Skeletal muscle satellite cell (primary cell): Measurements from ENCODE around the gene INO80E.

ENCODE experiments used
- H3K27me3 ChIP-seq: 2 replicates; pipeline ENCODE4 v1.7.0; 2013; ENCODE audit warnings: low read length; ENCODE audit not compliant: control insufficient read depth, insufficient read depth
- H3K36me3 ChIP-seq: 2 replicates; pipeline ENCODE4 v1.7.0; 2013; ENCODE audit warnings: mild to moderate bottlenecking, control low read depth, low read length; ENCODE audit not compliant: insufficient read depth
- H3K4me1 ChIP-seq: 2 replicates; pipeline ENCODE4 v1.7.0; 2013; ENCODE audit warnings: low read length; ENCODE audit not compliant: control insufficient read depth, insufficient read depth
- H3K4me2 ChIP-seq: 2 replicates; pipeline ENCODE4 v1.7.0; 2013; ENCODE audit warnings: mild to moderate bottlenecking, low read length
- H3K4me3 ChIP-seq: 2 replicates; pipeline ENCODE4 v1.7.0; 2013; ENCODE audit warnings: low read length
- H3K9ac ChIP-seq: 2 replicates; pipeline ENCODE4 v1.7.0; 2013; ENCODE audit warnings: mild to moderate bottlenecking, low read depth, low read length, moderate library complexity
- H3K9me3 ChIP-seq: replicated peaks from 2 replicates; pipeline ENCODE4 v1.7.0; 2013; ENCODE audit warnings: mild to moderate bottlenecking, control low read depth, low read length

Gene INO80E

DNA sequence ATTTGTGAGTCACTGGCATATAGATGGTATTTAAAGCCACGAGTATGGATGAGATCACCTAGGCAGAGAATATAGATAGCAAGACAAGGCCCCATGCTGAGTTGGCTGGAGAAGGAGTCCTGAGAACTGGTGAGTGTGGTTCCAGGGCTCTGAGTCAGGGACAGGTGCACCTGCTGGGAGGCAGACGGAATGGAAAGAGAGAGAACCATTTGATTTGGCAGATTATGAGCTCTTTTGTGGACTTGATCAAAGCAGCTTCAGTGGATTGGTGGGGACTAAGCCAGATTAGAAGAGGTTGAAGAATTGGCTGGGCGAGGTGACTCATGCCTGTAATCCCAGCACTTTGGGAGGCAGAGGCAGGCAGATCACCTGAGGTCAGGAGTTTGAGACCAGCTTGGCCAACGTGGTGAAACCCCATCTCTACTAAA, 22.7 kb downstream of the INO80E start:
- Histone ChIP-seq H3K27me3 (peaks cover 23% of the 10 kb centered on the region), H3K36me3 (no peaks in the 10 kb centered on the region), H3K4me3 (no peak overlapping the region), H3K9me3 (no peaks in the 10 kb centered on the region), H3K4me1 (peaks cover 6% of the 10 kb centered on the region), H3K4me2 (no peak overlapping the region), H3K9ac (no peak overlapping the region)

DNA sequence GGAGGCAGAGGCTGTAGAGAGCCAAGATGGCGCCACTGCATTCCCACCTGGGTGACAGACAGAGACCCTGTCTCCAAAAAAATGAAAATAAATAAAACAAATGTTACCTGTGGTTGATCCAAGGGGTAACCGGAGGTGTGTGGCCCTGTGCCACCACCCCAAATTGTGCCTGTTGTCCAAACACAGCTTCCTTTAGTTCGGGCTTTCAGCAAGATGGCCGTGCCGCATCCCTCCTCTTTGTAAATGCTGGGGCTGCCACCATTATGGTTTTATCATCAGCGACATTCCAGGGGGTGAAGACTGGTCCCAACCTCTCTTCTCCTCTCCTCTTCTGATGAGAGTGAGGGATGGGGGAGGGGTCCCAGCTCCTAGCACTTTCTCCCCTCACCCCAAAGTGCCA, 26.8 kb downstream of the INO80E start, which contains the start of gene C16orf92:
Gene C16orf92, plus strand, starts transcription at position 312 of the 400 bp plus-strand sequence. CDS start 143 bp downstream, outside the sequence.
- Histone ChIP-seq H3K9ac (no peak within 1 kb of the TSS), H3K36me3 (no peaks in the 10 kb centered on the region), H3K4me2 (no peak within 1 kb of the TSS), H3K9me3 (no peaks in the 10 kb centered on the region), H3K4me3 (no peak within 1 kb of the TSS), H3K4me1 (peaks cover 6% of the 10 kb centered on the region), H3K27me3 (peaks cover 41% of the 10 kb centered on the region)

DNA sequence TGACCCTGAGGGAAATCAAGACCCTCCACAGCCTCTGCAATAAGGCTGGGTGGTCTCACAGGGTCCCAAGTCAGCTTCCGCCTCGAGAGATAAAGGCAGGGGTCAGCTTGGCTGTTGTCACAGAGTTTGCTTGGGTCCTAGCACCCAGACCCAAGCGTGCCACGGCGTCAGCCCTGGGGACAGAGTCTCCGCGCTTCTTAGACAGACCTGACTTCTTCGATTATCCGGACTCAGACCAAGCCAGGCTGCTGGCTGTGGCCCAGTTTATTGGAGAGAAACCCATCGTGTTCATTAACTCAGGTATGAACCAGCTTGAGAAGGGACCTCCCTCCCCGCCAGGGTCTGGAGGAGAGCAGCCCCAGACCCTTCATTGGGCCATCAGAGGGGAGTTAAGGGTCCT, 27.5 kb downstream of the INO80E start:
- H3K4me1 ChIP-seq, result peaks cover 6% of the 10 kb centered on the region
- H3K4me3 ChIP-seq, result no peak overlapping the region
- no peaks in the 10 kb centered on the region for H3K9me3 ChIP-seq
- H3K9ac ChIP-seq, result no peak overlapping the region
- no peak overlapping the region for H3K4me2 ChIP-seq
- no peaks in the 10 kb centered on the region for H3K36me3 ChIP-seq
- peaks cover 48% of the 10 kb centered on the region for H3K27me3 ChIP-seq

DNA sequence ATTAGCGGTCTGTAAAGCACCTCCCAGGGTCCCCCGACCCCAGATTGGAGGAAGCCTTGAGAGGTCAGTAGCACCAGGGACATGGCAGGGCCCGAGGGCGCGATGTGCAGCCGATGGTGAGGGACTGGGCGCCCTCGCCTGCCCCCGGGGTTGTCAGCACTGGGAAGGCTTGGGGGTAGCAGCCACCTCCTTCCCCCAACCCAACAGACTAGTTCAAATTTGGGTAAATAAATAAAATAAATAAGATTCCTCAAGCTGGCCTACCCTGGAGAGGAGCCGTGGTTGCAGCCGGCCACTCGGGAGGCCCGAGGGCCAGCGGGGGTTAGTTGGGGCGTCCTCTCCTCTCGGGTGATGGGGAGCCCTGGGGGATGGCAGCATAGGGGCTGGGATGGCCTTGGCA, 28.4 kb downstream of the INO80E start:
- peaks cover 53% of the 10 kb centered on the region for H3K27me3 ChIP-seq
- H3K4me1 ChIP-seq, result peaks cover 6% of the 10 kb centered on the region
- no peak overlapping the region for H3K9ac ChIP-seq
- no peak overlapping the region for H3K4me3 ChIP-seq
- H3K36me3 ChIP-seq, result no peaks in the 10 kb centered on the region
- H3K4me2 ChIP-seq, result no peak overlapping the region
- H3K9me3 ChIP-seq, result no peaks in the 10 kb centered on the region

DNA sequence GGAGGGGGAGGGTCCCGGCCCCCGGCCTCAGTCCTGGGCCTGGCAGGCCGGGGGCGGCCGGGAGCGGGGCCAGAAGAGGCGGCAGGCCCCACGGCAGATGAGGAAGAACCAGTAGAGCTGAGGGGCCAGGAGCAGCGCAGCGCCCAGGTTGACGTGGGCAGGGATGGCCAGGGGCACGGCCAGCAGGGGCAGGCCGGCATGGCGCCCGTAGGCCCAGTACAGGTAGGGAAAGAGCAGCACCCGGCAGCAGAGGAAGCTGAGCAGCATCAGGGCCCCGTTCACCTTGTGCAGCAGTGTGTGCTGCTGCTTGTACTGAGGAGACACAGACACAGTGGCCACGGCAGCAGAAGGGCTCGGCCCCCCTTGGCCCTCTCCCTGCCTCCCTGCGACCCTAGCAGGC, 29.1 kb downstream of the INO80E start:
- H3K4me3 ChIP-seq, result no peak overlapping the region
- H3K4me2 ChIP-seq, result no peak overlapping the region
- peaks cover 6% of the 10 kb centered on the region for H3K4me1 ChIP-seq
- H3K27me3 ChIP-seq, result peaks cover 57% of the 10 kb centered on the region
- no peak overlapping the region for H3K9ac ChIP-seq
- H3K36me3 ChIP-seq, result no peaks in the 10 kb centered on the region
- H3K9me3 ChIP-seq, result no peaks in the 10 kb centered on the region

DNA sequence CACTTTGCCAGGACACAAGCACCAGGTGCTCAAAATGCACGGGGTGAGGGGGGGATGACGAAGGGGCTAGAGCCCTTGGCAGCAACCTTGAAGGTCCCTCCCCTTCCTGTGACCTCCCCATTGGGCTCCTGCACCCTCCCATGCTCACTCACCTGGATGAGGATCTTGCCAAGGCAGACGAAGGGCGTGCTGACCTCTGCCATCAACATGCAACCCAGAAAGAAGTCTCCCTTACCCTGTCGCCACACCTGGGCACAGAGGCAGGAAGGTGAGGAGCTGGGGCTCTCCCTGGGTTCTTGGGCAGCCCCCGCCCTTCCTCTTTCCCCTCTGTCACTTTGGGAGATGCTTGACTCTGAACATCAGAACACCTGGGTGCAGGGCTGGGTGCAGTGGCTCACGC, 29.5 kb downstream of the INO80E start:
- H3K27me3 ChIP-seq, result peaks cover 60% of the 10 kb centered on the region
- no peak overlapping the region for H3K4me3 ChIP-seq
- no peak overlapping the region for H3K9ac ChIP-seq
- H3K9me3 ChIP-seq, result no peaks in the 10 kb centered on the region
- peaks cover 6% of the 10 kb centered on the region for H3K4me1 ChIP-seq
- no peak overlapping the region for H3K4me2 ChIP-seq
- no peaks in the 10 kb centered on the region for H3K36me3 ChIP-seq

DNA sequence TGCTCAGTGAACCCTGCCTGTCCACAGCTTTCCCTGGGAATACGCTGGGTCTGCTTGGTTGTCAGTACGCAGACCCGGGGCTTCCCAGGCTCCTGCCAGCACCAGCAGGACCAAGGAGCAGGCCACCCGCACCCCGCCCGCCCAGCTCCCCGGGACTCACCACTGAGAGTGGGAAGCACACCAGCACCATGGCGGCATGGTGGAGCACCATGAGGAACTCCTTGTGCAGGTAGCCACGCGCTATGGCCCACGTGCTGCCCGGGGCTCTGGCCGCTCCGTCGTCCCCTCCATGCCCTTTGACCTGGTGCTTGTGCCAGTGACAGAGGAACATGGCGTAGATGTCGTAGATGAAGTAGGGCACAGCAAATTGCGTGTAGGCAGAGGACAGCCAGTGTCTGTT, 30.4 kb downstream of the INO80E start:
- no peak overlapping the region for H3K4me2 ChIP-seq
- H3K4me1 ChIP-seq, result no peaks in the 10 kb centered on the region
- no peaks in the 10 kb centered on the region for H3K9me3 ChIP-seq
- H3K9ac ChIP-seq, result no peak overlapping the region
- no peaks in the 10 kb centered on the region for H3K36me3 ChIP-seq
- H3K27me3 ChIP-seq, result peaks cover 60% of the 10 kb centered on the region
- H3K4me3 ChIP-seq, result no peak overlapping the region

GRCh38 chr16:30027588-30028437, 31.8 kb downstream of the INO80E start:
- H3K4me3 ChIP-seq, result no peak overlapping the region
- H3K27me3 ChIP-seq, result peaks cover 67% of the 10 kb centered on the region
- no peak overlapping the region for H3K4me2 ChIP-seq
- H3K9ac ChIP-seq, result no peak overlapping the region
- H3K9me3 ChIP-seq, result no peaks in the 10 kb centered on the region
- no peaks in the 10 kb centered on the region for H3K36me3 ChIP-seq
- H3K4me1 ChIP-seq, result no peaks in the 10 kb centered on the region

DNA sequence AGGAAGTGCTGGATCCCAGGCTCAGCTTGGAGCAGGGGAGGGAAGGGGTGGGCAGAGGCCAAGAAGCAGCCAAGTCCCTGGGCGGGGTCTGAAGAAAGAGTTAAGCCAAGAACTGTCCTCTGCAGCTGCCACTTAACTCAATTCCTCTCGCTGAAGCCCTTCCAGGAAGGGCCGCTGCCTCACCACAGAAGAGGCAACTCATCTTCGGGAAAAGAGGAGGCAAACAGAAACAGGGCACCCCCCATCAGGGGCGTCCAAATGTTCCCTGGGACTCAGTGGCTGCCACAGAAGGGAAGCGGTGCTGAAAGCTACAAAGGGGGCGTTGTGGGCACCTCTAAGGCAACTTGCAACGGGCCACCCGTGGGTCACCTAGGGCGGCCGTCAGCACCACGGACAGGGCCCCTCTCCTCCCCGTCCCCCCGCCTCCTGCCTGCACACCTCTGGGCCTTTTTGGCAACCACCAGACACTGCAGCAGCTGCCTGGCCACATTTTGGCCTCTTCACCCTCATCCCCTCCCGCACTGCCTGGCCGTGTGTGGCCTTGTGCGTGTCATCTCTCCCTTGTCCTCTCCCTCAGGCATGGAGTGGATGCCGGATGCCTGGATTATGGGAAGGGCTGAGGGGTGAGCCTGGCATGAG, 32.5 kb downstream of the INO80E start:
- Histone ChIP-seq H3K36me3 (no peaks in the 10 kb centered on the region), H3K4me2 (no peak overlapping the region), H3K9me3 (no peaks in the 10 kb centered on the region), H3K4me3 (no peak overlapping the region), H3K9ac (no peak overlapping the region), H3K4me1 (no peaks in the 10 kb centered on the region), H3K27me3 (peaks cover 63% of the 10 kb centered on the region)

DNA sequence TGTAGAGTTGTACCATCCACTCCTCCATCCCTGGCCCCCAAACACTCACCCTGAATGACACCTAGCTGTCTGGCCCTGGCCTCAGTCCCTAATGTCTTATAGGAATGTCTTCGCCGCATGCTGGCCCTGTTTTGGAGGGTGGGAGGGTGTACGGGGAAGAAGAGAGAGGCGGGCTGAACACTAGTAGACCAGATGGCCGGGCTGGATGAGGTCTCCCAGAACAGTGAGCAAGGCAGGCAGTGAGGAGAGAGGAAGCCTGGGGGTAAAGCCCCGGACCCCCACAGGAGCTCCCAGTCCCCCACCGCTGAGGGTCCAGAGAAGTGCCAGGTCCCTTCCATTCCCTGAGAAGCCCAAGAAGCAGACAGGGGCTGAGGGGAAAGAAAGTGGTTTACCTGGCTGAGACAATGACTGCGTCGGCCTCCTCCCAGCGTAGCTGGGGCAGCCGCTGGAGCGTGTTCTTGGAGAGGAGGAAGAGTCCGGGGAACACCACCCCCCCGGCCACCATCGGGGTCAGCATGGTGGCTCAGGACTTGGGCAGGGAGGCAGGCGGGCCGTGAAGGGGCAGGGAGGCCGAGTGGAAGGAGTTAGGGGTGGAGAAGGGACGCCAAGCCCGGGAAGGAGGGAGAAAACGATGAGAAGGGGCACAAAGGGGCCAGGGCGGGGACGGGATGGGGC, 34.1 kb downstream of the INO80E start:
- Histone ChIP-seq H3K27me3 (peaks cover 61% of the 10 kb centered on the region), H3K9ac (no peak overlapping the region), H3K36me3 (no peaks in the 10 kb centered on the region), H3K4me1 (no peaks in the 10 kb centered on the region), H3K4me2 (no peak overlapping the region), H3K9me3 (no peaks in the 10 kb centered on the region), H3K4me3 (no peak overlapping the region)

DNA sequence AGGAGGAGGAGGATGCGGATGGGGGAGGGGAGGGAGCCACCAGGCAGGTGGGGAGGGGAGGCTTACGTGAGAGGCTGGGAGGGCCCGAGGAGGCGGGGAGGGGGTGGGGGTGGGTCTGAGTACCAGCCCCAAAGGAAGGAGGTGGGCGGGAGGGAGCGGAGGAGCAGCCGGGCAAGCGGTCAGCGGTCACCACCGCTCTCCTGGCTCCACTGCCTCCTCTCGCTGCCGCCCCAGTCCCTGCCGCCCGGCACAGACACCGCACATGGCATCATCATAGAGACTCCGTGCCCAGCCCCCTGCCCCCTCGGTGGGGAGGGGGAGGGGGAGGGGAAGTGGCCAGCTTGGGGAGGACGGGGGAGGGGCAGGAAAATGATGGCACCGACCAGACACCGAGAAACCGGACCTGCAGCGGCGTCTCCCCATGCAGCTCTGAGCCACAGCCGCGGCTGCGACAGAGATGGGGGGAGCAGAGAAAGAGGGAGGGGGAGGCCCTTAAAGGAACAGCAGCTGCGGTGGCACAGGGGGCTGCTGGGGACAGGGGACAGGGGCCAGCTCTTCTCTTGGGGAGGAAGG, 34.9 kb downstream of the INO80E start, which contains the start of gene TLCD3B:
Gene TLCD3B, minus strand, starts transcription at position 431 of the 573 bp plus-strand sequence. CDS start 744 bp downstream, outside the sequence.
- no peaks in the 10 kb centered on the region for H3K9me3 ChIP-seq
- H3K27me3 ChIP-seq, result peaks cover 61% of the 10 kb centered on the region
- no peak within 1 kb of the TSS for H3K4me2 ChIP-seq
- no peak within 1 kb of the TSS for H3K9ac ChIP-seq
- no peaks in the 10 kb centered on the region for H3K4me1 ChIP-seq
- H3K36me3 ChIP-seq, result no peaks in the 10 kb centered on the region
- no peak within 1 kb of the TSS for H3K4me3 ChIP-seq
